HG03095 (cell line): Measurements from ENCODE around the gene C16orf96.

Experiments
- ATAC-seq: cut with Tn5 transposase; IDR thresholded peaks from one replicate; pipeline ENCODE4 v1.9.1; 2021; ENCODE audit warnings: moderate library complexity; ENCODE audit not compliant: unreplicated experiment

The C16orf96 gene

GRCh38 chr16:4615384-4616046, 59.4 kb downstream of the C16orf96 start:
- no peak for ATAC-seq

GRCh38 chr16:4616047-4616811, 60.1 kb downstream of the C16orf96 start:
- ATAC-seq = peak; percentile 68

- no peak for ATAC-seq
Observed at GRCh38 chr16:4617880-4618279, 61.7 kb downstream of the C16orf96 start.

GRCh38 chr16:4618645-4619418, 62.7 kb downstream of the C16orf96 start:
- ATAC-seq = no peak

- ATAC-seq = no peak
Observed at GRCh38 chr16:4623593-4623992, 67.5 kb downstream of the C16orf96 start.

GRCh38 chr16:4624015-4624826, 68.1 kb downstream of the C16orf96 start, which contains the start of gene MGRN1:
TSS of gene MGRN1 (plus strand) at chr16:4624826. CDS start at chr16:4624961, 135 bp downstream.
- ATAC-seq = peak; percentile 62

- peak; percentile 58 for ATAC-seq
Observed at GRCh38 chr16:4624827-4625559, 68.9 kb downstream of the C16orf96 start.

- ATAC-seq = no peak
Observed at GRCh38 chr16:4625560-4626159, 69.5 kb downstream of the C16orf96 start.

- ATAC-seq = no peak
Observed at GRCh38 chr16:4626396-4626795, 70.3 kb downstream of the C16orf96 start.

GRCh38 chr16:4628283-4628682, 72.1 kb downstream of the C16orf96 start:
- ATAC-seq = no peak

GRCh38 chr16:4631444-4631843, 75.3 kb downstream of the C16orf96 start:
- ATAC-seq = no peak

- no peak for ATAC-seq
Observed at GRCh38 chr16:4633910-4634635, 77.9 kb downstream of the C16orf96 start.

- ATAC-seq = no peak
Observed at GRCh38 chr16:4634768-4635167, 78.6 kb downstream of the C16orf96 start.

- no peak for ATAC-seq
Observed at GRCh38 chr16:4636196-4636595, 80.1 kb downstream of the C16orf96 start.

- ATAC-seq = no peak
Observed at GRCh38 chr16:4637501-4638166, 81.5 kb downstream of the C16orf96 start.

- no peak for ATAC-seq
Observed at GRCh38 chr16:4639899-4640509, 83.9 kb downstream of the C16orf96 start.

- no peak for ATAC-seq
Observed at GRCh38 chr16:4640572-4641305, 84.6 kb downstream of the C16orf96 start.
